Mesenteric fat pad (tissue), 1 donor: ENCODE data around the gene BEND7. TPM values are rescaled to one million over a fixed set of nuclear protein-coding genes. Genes with fewer than 3 reads are reported as not detected.

Source experiments
- DNase-seq: peaks from one replicate; pipeline ENCODE4 v3.0.0-alpha.2; 2020; ENCODE audit warnings: low spot score
- total RNA-seq: library from RNA; stranded (reverse); fragmentation: NEBNext Ultra II Directional; extraction: Animal tissue kit (Norgen Biotek cat#: 25700); gene quantifications from one replicate; pipeline ENCODE4 v1.2.1, GENCODE V29; 2021
- donor health status: DM: yes; HTN: yes; CAD: no.

BEND7 gene
- total RNA-seq, 1 donor from 2014 or later, result 26.8 TPM

- no peak for DNase-seq
Observed at GRCh38 chr10:13521026-13521425, 7.8 kb downstream of the BEND7 start.

GRCh38 chr10:13520194-13520593 lies 8.6 kb downstream of the BEND7 start:
- DNase-seq, result no peak

GRCh38 chr10:13518076-13518692 lies 10.6 kb downstream of the BEND7 start:
- DNase-seq, result no peak

- no peak for DNase-seq
Observed at GRCh38 chr10:13517675-13518074, 11.1 kb downstream of the BEND7 start.

- no peak for DNase-seq
Observed at GRCh38 chr10:13516176-13516575, 12.6 kb downstream of the BEND7 start.

GRCh38 chr10:13515467-13515866 lies 13.3 kb downstream of the BEND7 start:
- DNase-seq, result no peak

- DNase-seq, result no peak
Observed at GRCh38 chr10:13514296-13514695, 14.5 kb downstream of the BEND7 start.

- no peak for DNase-seq
Observed at GRCh38 chr10:13512564-13512963, 16.2 kb downstream of the BEND7 start.

DNA sequence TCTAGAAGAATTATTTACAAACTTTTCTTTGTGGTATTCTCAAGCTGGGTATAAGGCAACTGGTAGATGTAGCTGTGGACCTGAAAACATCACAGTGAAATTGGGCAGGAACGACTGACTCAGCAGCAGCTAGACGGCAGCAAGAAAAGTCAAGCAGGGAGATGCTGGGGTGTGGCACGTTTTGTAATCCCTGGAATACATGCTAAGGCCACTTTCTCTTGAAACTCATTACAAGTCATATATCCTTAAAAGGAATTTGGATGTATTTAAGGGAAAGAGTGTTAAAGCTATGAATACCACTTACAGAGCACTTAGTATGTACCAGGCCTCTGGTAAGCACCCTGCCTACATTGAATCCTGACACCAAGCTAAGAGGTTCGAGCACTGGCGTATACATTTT lies 17.4 kb downstream of the BEND7 start:
- DNase-seq, result no peak

DNA sequence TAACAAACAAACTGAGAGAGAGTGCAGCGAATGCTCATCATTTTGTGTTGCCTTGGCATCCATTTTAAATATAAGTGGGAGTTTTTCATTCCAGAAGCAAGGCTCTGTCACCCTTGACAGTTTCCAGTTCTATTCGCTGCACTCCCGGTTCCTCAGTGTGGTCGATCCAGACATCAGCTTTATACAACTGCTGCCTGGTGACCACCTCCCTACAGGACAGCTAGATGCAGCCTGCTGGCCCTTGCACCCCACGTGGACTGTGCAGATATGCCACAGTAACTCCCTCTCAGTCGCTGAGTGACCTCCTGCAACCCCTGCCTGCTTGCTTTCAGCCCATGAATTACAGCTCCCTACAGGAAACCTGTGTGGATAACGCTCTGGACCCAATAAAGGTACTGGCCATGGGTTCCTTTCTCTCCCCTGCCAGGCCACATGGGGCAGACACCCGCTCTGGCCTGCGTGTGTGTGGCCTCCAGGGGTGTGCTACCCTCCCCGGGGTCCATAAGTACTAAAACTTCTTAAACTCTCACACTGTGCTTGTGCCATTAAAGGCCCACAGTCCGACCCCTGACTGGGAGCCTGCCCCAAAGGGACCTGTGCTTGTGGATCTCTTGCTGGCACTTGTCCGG lies 23.6 kb downstream of the BEND7 start:
- no peak for DNase-seq

DNA sequence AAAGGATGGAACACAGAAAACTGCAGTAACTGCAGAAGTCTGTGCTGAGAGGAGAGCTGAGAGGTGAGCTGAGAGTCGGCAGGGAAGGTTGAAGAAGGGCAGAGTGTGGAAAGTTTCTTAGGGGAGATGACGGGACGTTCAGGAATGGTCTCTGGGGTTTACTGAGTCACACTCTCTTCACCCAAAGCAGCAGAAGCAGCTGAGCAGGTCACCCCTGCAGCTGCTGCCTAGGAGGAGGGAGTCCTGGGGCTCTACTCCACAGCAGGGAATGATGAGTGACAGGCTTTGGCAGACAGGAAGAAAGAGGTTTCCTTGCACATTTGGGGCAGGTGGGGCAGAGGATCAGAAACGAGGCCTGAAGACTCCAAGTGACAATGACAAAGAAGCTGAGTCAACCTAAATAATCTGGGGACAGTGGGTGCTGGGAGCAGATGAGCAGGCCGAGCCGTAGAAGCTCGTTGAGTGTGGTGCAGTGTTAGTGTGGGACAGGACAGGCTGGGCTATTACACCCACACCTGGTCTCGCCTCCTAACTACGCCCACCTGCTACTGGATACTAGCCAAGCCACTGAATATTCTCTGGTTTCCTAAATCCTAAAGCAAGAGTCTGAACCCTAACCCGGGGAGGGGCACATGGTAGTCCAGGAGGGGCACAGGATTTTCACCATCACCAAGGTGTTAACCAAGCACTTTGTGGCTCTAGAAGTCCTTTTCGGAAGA lies 24.9 kb downstream of the BEND7 start:
- no peak for DNase-seq

DNA sequence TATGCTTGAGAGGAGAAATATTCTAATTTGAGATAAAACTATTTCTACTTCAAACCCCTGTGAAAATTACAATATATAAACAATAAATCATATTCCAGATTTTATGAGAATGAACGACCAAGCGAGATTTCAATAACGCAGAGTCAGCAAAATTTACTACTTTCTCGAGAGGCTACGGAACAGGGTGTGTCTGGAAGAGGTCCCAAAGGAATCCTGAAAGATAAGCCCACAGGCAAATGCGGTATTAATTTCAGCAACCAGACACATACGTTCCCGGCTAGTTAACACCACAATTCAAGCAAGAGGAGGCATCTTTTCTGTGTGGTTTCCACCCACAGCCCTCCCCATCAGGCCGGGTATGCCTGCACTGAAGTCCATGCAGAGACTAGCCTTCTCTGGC lies 26.4 kb downstream of the BEND7 start:
- DNase-seq, result no peak

DNA sequence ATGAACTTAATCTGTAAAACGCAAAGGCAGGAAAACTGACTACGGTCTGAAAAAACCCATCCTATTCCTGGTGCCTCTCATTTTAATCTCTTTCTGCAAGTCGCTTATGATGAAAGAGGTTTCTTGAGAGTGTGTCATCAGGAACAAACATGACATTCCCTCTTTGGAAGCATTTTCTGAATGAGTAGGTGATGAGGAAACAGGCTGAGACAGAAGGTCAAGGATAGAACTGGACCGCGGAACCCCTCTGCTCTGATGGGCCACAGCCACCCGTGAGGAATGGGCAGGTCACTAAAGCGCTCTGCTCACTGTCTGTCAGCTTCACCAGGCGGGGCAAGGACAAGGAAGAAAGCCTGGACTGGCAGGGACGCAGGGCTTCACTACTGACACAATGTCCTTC lies 28.6 kb downstream of the BEND7 start:
- no peak for DNase-seq

GRCh38 chr10:13499150-13499549 lies 29.7 kb downstream of the BEND7 start:
- no peak for DNase-seq

DNA sequence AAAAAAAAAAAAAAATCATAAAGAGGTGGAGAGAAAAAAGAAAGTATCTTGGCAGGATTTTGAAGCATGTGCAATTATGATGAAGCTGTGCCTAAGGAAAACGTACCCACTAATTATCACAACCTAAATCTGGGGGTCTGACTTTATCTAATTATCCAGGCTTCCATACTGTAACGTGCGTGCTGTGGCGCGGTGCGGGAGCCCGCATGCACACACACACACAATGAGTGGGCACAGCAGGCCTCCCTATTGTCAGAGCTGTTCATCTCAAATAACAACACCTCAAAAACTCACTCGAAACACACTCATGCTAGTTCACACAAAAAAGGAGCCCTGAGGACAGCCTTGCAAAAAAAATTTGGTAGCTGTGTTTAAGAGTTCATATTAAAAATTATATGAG lies 31.9 kb downstream of the BEND7 start:
- DNase-seq, result no peak

GRCh38 chr10:13496164-13496563 lies 32.6 kb downstream of the BEND7 start:
- no peak for DNase-seq

DNA sequence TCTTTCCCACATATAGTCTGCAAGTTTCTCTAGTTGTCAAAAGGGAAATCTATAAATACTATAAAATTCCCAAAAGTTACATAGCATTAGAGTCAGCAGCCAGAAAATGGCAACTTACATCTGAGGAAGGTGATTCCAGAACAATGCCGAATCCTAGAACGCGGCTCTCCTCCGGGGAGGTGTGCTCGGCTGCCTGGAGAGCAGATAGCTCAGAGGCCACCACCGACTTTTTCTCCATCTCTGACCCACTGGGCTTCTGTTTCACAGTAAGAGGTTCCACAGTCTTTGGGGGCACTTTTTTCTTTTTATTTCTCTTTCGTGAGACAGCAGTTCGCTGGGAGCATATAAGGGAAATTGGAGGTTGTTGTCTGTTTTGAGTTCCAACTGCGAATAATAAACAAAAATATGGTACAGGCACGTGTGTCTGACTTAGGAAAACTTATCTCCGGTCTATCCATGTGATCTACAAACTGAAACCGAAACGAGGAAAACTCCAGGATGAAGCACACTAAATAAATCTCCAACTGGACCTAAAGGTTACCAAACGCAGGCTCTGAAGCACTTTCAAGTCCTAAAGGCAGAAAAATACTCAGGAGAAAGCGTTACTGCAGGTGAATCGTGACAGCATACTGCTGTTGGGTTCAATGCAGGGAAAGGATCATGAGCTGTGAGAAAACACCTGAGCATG lies 36.2 kb downstream of the BEND7 start:
- no peak for DNase-seq

DNA sequence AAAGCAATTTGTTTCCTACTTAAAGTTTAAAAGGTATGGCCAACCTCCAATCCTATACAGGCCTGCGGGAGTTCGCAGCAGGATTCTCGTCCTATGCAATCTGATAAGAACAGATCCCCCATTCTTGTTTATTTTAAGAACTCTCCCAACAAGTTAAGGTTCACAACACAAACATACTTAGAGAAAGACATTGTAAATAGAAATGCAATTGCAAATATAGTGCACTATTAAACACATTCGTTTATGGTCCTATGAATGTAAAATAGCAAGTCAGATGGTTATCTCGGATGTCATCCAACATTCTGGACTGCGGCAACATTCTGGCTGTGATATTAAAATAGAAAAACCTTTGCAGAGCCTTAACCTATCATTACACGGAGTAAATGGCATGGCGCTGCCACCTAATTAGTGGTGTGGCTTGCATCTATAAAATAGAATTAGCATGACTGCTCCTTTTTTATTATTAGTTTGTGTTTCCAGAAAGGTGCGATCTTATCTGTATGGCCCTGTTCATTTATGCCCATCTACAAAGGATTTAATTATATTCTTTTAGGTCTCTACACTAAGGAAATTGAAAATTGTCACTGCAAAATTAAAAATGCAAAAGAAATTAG lies 37.0 kb downstream of the BEND7 start:
- DNase-seq, result no peak

GRCh38 chr10:13490503-13490902 lies 38.3 kb downstream of the BEND7 start:
- DNase-seq, result no peak

DNA sequence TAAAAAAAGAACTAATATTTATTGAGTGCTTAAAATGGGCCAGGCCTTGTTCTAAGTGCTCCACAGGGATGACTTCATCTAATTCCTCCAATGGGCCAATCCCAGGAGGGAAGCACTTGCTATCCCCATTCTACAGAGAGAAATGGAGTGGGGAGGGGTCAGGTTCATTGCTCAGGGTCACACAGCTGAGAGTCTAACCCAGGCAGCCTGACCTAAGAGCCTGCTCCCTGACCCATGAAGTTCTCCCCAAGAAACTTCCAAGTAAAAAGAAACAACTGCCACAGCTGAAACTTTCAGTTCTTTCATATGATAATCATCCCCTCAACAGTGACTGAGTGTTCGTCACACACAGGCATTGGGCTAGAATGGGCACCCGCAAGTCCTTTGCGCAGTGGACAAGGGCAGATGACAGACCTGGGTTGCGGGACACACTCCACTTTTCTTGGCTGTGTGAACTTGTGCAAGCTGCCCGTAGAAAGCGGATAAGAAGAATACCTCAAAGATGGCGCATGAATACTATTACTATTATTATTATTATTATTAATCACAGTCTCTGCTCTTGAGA lies 39.7 kb downstream of the BEND7 start:
- no peak for DNase-seq

DNA sequence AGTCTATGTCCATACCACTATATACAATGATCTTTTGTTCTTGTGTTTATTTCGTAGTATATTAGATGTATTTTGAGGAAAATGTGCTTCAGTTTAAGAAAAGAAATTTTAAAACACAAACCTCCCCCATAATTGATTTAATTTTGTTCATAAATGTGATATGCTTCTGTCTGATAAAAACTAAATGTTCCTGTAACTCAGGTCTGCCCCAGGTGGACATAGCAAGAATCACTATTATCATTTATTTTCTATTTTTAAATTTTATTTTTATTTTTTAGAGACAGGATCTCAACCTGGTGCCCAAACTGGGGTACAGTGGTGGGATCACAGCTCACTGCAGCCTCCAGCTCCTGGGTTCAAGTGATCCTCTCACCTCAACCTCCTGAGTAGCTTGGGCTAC lies 43.2 kb downstream of the BEND7 start:
- DNase-seq, result no peak
